ENCODE data around the gene LZTS2.

GRCh38 chr10:100978901-100979195 lies 20.8 kb upstream of the LZTS2 start:
- TF ChIP-seq CTCF (IDR thresholded peaks at IDR 0.05; ENCODE audit: insufficient read depth, low read length) (no peak), POLR2AphosphoS5 (IDR thresholded peaks at IDR 0.05; ENCODE audit: low read depth) (no peak)
